Epithelial cell of proximal tubule (primary cell): ENCODE data around the gene HUWE1. TPM values are rescaled to one million over a fixed set of nuclear protein-coding genes. Genes with fewer than 3 reads are reported as not detected.

ENCODE experiments used
- DNase-seq: peaks from one replicate; pipeline ENCODE4 v3.0.0-alpha.2; 2011; ENCODE audit warnings: low read depth
- H3K4me3 ChIP-seq: 2 replicates; pipeline ENCODE4 v1.5.1; 2011; ENCODE audit warnings: low read depth, mild to moderate bottlenecking, low read length
- total RNA-seq: library from RNA; depleted of rRNA; stranded (reverse); fragments of >200 nt; gene quantifications from 2 replicates; pipeline ENCODE4 v1.2.3, GENCODE V29; 2015
- TF ChIP-seq, protein P1 (sequence below): conservative IDR thresholded peaks from 2 replicates; pipeline ENCODE4 v1.5.1; 2012; ENCODE audit warnings: low read depth, mild to moderate bottlenecking, low read length

The HUWE1 gene
- total RNA-seq, 1 donor from 2014 or later = 67.2 TPM

DNA sequence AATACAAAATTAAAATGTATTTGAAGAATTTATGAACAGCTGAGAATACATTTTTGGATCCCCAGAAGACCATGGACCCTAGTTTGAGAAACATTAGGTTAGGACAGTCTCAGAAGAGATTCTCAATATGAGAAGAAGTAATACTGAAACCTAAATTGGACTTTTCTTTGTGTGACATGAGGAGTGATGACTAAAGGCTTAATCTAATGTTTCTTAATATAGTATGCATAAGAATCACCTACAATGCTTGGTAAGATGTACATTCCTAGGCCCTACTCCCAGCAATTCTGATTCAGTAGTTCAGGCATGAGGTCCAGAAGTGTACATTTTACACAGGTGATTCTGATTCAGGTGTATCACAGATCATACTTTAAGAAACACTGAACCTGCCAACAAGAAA lies 31.6 kb upstream of the HUWE1 start:
- TF ChIP-seq, protein P1, sequence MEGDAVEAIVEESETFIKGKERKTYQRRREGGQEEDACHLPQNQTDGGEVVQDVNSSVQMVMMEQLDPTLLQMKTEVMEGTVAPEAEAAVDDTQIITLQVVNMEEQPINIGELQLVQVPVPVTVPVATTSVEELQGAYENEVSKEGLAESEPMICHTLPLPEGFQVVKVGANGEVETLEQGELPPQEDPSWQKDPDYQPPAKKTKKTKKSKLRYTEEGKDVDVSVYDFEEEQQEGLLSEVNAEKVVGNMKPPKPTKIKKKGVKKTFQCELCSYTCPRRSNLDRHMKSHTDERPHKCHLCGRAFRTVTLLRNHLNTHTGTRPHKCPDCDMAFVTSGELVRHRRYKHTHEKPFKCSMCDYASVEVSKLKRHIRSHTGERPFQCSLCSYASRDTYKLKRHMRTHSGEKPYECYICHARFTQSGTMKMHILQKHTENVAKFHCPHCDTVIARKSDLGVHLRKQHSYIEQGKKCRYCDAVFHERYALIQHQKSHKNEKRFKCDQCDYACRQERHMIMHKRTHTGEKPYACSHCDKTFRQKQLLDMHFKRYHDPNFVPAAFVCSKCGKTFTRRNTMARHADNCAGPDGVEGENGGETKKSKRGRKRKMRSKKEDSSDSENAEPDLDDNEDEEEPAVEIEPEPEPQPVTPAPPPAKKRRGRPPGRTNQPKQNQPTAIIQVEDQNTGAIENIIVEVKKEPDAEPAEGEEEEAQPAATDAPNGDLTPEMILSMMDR = no peak
- no peak for DNase-seq
- no peak overlapping the region for H3K4me3 ChIP-seq

DNA sequence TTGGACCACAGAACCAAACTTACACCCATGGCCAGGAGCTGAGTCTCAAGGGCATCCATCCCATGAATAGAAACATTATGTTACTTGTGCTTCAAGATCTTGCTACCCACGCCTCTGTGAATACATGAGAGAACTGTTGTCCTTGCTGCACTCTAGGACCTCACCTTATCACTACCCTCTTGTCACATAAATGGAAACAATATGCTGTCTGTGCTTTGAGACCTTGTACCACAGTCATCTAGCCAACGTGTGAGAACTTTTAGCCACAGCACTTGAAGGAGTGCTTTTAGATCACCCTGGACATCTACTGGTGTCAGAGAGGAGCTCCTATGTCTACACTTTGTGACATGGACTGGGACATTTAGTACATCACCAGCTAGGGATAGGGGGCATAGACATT lies 30.7 kb upstream of the HUWE1 start:
- DNase-seq = no peak
- TF ChIP-seq, protein P1 = no peak
- no peak overlapping the region for H3K4me3 ChIP-seq

DNA sequence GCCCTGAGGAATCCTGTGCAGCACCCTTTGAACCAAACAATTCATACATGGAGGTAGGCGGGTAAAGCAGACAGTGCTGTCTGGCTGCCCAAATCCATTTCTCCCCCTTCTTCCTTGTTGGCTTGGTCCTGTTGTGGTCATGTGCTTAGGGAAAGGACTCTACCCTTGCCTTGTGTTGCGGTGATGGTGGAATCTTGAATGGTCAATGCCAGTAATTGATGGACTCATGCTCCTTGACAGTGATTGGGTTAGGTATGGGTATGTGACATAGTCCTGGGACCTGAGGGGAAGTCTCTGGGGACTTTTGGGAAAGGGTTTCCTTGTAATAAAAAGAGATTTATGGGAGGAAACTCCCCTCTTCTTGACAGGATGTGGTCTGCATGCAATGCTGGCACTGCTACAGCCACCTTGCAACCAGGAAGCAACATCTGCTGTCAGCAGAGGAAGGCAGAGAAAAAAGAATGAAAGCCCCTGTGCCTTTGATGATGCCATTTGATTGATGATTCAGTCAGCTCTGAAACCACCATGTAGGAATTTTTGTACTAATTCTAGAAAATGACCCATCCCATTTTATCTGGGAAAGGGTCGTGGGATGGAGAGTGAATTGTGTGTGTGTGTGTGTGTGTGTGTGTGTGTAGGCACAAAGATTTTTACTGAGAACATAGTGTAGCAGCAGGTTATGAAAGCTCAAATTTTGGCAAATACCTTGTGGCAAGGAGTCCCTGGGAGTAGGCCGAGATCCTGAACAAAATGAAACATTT lies 30.0 kb upstream of the HUWE1 start:
- no peak for DNase-seq
- TF ChIP-seq, protein P1 = no peak

DNA sequence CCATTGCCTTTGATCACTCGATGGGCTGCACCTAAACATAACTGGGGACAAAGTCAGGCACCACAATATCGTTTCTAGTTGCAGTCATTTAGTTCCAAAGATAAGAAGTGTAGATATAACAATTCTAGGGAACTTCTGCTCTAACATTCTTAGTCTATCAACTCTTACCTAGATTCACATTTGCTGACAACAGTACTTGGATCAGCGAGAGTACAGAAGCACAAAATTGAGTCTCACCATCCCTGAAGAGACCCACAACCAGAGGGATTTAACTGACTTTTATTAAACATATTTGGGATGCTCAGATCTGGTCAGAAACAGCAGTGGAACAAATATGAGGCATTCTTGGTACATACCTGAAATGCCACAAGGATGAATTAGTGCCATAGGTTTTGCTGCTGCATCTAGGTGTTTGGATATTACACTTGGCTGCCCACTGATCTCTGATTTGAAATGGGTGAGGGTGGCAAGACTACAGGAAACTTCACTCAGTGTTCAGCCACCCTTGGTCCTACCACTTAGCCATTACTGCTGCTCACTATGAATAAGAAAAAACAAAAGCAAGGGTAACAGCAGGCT lies 28.9 kb upstream of the HUWE1 start:
- DNase-seq = no peak
- TF ChIP-seq, protein P1 = no peak
- H3K4me3 ChIP-seq = no peak overlapping the region

More for the DNA sequence above, 30.0 kb upstream of the HUWE1 start:
- H3K4me3 ChIP-seq = no peak overlapping the region

DNA sequence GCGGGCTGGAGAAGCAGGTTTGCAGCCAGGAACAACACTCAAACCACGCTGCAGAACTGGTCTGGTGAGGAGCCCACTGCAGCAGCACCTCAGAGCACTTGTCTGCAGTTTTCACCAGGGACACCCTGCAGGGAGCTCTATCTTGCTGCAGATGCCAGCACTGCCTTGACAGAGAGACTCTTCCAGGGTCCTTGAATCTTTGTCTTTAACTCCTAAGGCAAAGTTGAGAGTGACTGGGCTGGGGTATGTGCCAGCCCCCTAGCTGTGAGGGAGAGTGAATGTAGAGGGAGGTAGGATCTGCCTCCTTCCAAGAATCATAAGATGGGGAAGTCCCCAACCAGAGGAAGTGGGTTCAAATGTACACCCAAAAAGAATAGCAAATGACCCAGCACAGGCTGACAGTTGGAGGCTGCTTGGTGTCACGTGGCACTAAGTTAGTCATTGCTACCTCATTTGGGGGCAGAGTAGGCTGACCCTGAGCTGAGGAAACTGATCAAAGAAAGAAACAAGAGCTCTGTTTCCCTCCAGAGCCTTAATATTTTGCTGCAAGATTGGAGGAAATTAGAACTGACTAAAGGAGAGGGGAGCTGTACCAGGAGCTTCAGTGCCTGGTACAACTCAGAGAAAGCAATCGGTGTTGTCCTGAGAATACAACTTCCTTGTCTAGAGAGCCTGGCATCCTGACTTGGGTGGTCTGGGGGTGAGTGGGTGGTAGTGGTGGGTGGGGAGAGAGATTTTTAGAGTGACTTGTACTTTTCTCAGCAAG lies 28.2 kb upstream of the HUWE1 start:
- H3K4me3 ChIP-seq = no peak overlapping the region
- no peak for DNase-seq
- TF ChIP-seq, protein P1 = no peak

DNA sequence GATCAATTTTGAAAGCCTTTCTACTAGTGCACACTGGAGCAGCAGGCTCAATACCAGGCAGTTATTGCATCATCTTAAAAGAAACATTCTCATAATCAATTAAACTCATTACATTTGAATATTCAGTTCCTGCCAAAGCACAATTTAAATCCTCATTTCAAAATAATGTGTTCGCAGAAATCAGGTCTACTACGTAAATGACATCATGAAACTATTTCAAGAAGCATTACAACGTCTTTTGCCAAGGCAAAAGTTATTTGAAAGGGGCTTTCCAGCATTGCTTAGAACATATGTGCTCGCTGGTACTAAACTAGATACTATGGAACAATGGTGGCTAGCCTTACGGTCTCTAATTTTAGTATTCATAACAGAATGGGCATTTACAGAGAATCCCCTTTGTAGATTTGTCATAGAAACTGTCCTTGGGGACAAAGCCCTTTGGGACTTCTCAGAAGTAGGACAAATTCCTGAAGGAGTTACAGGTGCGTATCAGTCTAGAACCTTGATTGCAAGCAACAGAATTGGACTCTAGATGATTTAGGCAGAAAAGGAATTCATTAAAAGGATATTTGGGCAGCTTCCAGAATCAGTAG lies 27.6 kb upstream of the HUWE1 start:
- H3K4me3 ChIP-seq = no peak overlapping the region
- TF ChIP-seq, protein P1 = no peak
- no peak for DNase-seq
